HG03025 (cell line): ENCODE data around the gene TBC1D5.
"Not testable (repeated sequence)": the region's sequence is repeated elsewhere in the genome, so short reads cannot be mapped to it uniquely, and the experiment has no call there.

Experiments used
- ATAC-seq: cut with Tn5 transposase; IDR thresholded peaks from one replicate; pipeline ENCODE4 v1.9.1; 2021; ENCODE audit warnings: mild to moderate bottlenecking, moderate library complexity; ENCODE audit not compliant: unreplicated experiment, low FRiP score

The TBC1D5 gene

GRCh38 chr3:17752436-17752835, 10.0 kb upstream of the TBC1D5 start:
- ATAC-seq = no peak

DNA sequence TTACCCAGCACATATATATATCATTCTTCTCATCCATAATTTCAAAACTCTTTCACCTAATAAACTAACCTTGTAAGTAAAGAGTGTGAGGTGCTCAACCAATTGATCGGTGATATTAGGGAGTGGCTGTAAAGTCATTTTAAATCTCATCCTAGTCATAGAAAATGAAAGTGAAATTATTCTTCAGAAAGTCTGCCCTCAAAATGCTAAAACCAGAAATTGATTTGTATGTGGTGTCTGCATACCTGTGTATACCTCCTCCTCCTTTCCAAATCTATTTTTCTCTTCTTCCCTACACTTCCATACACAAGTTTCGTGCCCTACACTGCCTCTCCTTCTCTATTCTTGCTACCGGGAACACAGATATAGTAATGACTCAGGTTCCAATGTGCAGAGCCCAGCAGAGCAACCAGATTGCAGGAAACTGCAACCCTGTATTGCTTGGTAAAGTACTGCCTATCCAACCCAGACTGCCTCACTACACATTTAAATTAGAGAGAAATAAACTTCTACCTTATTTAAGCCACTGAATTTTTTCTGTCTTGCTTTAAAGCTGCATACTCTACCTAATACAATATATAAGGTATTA, 7.4 kb upstream of the TBC1D5 start:
- no peak for ATAC-seq

DNA sequence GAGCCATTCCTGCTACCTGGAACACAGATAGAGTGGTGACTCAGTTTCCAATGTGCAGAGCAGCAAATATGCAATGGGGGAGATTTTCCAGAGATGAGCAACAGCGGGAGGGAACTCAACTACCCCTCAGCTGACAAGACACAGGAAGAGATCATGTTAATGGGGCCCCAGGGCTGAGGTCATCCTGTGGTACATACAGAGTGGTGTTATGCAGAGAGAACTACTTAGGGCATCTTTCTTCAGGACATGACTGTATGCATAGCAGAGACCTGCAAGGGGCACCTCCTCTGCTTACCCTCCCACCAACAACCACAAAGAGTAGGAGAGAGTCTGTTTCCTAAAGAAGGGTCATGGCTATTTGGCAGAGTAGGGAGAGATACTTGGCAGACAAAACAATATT, 6.8 kb upstream of the TBC1D5 start:
- ATAC-seq = no peak

DNA sequence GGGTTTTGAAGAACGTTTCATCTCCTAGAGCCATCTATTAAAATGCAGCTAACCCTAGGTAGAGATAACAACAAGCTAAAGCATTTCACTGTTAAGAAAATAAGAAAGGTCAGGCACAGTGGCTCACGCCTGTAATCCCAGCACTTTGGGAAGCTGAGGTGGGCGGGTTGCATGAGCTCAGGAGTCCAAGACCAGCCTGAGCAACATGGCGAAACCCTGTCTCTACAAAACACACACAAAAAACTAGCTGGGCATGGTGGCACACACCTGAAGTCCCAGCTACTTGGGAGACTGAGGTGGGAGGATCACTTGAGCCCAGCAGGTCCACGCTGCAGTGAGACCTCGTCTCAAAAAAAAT, 5.4 kb upstream of the TBC1D5 start:
- peak; percentile 2 for ATAC-seq

DNA sequence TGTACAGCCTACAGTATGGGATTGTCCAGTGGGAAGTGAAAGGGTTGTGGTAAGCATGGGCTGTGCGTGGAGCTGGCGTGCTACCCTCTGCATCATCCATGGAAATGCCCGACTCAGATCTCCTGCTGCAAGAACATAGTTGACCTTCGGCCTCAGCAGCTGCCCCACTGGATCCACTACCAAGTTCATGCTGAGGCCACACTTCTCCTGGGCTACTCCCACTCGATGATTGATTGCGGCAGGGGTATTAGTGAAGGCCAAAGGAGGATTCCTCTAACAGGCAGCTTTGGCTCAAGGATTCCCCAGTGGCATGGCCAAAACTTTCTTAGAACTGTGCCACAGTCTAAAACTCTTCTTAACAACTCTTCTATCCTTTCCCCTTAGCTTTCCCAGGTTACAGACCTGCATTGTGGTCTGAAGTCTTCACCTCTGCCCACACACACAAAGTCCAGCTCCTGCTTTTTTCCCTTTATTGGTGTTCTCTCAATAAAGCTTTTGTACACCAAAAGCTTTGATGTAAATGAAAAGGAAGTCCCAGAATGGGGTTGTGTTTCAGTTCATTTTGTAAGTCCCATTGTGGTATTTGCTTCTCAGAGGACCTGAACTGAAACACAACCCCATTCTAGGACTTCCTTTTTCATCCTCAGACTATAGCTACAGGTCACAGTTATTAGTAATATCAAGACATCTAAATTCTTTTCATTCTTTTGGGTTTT, 4.9 kb upstream of the TBC1D5 start:
- ATAC-seq = peak; percentile 80

DNA sequence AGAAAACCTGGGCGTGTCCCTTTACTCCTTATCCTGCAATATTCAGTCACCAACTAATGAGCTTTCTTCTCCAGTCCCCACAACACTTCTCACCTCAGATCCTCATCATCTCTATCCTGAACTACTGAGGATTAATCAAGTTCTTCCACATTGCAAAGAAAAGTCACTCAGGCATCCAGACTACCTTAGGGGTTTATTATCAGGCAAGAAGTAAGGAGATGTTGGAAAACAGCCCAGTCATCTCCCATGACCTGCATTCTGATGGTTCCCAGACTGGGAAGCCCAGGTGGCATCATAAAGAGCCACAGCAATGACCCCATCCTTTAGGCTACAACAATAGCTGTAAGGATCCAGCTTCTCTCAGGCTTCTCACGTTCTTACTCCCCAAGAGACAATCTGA, 3.5 kb upstream of the TBC1D5 start:
- no peak for ATAC-seq

DNA sequence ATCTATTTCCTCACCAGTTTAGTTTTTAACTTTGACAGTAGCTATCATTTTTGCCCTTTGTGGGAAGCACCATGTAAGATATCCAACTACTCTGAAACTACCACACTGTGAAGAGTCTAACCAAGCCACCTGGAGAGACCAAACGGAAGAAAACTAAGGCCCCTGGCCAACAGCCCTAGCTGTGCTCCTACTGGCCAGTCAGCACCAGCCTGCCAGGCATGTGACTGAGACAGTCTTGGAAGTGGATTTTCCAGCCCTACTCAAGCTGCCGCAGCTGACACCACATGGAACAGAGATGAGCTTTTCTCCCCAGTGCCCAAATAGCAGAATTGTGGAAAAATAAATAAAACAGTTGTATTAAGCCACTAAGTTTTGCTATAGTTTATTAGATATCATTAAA, 2.9 kb upstream of the TBC1D5 start:
- no peak for ATAC-seq

DNA sequence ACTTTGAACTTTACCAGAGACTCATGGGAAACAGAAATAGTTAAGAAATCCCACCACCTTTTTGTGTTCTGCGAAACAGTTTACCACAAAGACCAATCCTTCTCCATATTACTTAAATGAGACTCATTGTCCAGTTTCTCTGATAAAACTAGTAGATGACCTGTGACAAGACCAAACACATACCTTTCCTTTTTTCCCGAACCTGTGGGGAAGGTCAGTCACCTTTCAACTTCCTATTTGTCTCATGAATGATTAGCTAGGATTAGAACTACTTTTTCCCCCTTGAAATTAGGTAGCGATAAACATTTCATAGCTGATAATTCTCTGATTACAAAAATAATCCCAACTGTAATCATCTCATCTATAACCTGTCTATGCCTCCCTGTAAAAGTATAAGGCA, 2.3 kb upstream of the TBC1D5 start:
- no peak for ATAC-seq

- no peak for ATAC-seq
These were observed 1.2 kb upstream of the TBC1D5 start for GRCh38 chr3:17743658-17743995.

DNA sequence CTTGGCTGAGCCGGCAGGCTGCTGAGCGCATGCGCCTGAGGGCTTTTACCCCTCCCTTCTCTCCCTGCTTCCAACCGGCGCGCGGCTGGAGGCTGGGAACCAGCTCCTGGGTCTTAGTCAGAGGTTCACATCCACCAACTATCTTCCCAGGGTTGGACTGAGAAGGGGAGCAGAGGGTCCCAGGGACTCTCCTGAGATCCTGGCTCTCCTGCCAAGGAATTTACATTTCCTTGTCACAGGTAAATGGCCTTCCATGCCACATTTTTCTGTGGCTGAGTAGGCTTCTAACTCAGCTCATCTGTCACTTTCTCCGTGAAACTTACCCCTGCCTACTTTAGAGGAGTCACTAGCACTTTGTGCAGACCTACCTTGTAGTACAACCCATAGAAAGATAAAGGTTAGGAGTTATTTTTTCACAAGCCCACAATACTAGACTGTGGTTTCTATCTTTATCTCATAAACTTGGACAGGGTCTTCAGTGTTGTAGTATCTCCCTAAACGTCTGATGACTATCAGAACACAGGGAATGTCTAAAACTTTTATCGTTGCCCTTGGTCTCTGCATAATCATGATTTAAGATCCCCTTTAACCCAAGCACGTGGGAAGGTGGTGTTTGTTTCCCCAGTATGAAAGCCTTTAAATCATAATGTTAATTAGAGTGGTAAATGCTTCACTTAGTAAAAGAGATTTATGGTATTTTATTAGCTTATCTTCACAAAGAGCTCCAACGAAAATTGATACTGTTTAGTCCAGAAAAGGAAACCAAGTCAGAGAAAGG, 638 bp upstream of the TBC1D5 start:
- ATAC-seq = no peak

GRCh38 chr3:17741621-17742101, 770 bp downstream of the TBC1D5 start:
- no peak for ATAC-seq

DNA sequence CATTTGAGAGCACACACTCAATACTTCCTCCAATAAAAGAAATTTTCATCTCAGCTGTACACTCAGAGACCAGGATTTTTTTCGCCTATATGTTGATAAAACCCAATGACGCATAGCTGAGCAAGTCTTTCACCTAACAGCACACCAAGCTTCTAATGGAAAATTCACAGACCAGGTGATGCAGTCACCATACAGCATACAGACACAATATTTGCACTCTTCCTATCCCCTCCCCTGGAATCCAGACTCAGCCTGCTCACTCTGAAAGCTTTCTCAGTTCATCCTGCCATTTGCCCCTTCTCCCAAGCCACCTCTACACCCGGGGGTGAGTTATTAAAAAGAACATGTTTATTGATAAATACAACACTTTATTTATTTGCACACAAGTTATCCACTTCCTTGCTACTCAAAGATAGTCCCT, 1.7 kb downstream of the TBC1D5 start:
- no peak for ATAC-seq

DNA sequence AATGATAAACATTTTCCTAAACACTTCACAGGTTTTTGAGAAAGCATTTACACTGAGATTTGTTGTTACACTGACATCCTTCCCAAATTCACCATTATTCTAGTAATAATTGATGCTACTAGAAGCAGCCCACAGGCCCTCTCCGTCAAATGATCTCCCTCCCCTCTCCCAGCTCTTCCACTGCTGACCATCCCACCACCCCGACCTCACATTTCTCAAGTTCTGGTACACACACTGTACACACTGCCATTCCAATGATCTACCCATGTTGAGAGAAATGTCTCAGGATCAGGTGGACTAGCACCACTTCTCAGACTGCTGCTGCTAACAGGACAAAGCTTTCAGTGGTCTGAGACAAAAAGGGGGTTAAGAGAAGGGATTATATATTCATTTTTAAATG, 3.5 kb downstream of the TBC1D5 start:
- no peak for ATAC-seq

- ATAC-seq = no peak
These were observed 4.2 kb downstream of the TBC1D5 start for GRCh38 chr3:17738219-17738618.

DNA sequence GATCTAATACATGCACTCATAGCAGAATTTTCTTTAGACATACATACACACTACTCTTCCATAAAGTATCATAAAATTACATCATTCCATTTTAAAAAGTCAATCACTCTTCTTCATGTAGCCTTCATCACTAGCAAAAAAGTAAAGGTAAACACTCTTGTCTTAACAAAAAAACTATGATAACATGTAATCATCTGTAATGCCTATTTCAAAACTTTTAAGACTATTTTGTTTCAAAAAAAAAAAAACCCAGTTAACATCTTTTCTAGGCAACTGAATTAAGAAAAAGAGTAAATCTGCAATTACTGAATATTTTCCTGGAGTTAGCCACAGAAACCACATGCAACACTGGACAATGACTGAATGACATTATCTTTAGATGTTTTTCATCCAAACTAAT, 4.8 kb downstream of the TBC1D5 start:
- no peak for ATAC-seq

GRCh38 chr3:17735362-17735761, 7.1 kb downstream of the TBC1D5 start:
- ATAC-seq = not testable (repeated sequence)

DNA sequence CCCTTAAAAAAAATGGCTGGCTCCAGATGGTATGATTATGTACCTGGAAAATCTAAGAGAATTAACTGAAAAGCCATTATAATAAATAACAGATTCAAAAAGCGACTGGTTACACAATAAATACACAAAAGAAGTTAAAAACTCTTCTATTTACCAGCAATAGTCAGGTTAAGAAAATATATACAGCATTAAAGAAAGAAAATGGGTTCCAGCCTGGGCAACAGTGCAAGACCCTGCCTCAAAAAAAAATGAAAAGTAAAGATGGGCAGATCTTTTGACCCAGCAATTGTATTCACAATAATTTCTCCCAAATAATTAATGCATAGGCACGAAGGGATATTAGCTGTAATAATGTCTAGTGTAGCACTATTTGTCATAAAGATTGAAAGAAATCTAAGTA, 8.7 kb downstream of the TBC1D5 start:
- no peak for ATAC-seq

- no peak for ATAC-seq
These were observed 9.2 kb downstream of the TBC1D5 start for GRCh38 chr3:17733215-17733614.

DNA sequence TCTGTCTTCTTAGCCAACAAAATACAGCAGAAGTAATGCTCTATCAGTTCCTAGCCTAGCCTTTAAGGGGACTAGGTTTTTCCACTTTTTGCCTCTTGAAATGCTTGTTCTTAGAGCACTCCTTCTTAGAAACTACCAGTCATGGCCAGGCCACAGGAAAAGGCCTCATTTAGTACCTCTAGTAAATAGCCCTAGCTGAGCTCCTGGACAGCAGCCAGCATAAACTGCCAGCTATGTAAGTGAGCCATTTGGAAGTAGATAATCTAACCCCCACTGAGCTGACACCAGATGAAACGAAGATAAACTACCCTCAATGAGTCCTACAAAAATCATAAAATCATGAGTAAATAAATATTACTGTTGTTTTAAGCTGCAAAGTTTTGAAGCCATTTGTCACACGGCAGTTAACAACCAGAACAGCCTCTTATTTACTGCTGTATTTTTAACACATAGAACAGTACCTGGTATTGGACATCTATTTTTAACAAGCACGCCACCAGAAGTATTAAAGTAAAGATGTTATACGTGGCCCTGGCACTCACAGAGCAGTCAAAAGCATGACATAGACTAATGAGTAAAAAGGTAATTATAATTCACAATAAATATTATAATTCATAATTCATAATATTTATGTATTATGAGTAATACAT, 12.0 kb downstream of the TBC1D5 start:
- ATAC-seq = no peak

DNA sequence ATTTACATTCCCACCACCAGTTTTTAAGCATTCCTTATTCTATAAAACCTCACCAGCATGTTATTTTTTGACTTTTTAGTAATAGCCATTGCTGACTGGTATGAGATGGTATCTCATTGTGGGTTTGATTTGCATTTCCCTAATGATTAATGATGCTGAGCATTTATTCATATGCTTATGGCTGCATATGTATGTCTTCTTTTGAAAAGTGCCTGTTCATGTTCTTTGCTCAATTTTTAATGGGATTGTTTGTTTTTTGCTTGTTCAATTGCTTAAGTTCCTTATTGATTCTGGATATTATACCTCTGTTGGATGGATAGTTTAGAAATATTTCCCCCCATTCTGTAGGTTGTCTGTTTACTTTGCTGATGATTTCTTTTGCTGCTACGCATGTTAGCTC, 16.1 kb downstream of the TBC1D5 start:
- no peak for ATAC-seq

DNA sequence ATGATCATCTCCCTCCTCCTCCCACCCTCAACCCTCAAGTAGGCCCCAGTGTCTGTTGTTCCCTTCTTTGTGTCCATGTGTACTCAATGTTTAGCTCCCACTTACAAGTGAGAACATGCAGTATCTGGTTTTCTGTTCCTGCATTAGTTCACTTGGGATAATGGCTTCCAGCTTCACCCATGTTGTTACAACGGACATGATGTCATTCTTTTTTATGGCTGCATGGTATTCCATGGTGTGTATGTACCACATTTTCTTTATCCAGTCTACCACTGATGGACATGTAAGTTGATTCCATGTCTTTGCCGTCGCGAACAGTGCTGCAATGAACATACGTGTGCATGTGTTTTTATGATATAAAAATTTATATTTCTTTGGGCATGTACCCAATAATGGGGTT, 16.6 kb downstream of the TBC1D5 start:
- ATAC-seq = not testable (repeated sequence)
